ENCODE measurements around the gene FBXO10.
"Not testable (repeated sequence)": the region's sequence is repeated elsewhere in the genome, so short reads cannot be mapped to it uniquely, and the experiment has no call there.

The FBXO10 gene

DNA sequence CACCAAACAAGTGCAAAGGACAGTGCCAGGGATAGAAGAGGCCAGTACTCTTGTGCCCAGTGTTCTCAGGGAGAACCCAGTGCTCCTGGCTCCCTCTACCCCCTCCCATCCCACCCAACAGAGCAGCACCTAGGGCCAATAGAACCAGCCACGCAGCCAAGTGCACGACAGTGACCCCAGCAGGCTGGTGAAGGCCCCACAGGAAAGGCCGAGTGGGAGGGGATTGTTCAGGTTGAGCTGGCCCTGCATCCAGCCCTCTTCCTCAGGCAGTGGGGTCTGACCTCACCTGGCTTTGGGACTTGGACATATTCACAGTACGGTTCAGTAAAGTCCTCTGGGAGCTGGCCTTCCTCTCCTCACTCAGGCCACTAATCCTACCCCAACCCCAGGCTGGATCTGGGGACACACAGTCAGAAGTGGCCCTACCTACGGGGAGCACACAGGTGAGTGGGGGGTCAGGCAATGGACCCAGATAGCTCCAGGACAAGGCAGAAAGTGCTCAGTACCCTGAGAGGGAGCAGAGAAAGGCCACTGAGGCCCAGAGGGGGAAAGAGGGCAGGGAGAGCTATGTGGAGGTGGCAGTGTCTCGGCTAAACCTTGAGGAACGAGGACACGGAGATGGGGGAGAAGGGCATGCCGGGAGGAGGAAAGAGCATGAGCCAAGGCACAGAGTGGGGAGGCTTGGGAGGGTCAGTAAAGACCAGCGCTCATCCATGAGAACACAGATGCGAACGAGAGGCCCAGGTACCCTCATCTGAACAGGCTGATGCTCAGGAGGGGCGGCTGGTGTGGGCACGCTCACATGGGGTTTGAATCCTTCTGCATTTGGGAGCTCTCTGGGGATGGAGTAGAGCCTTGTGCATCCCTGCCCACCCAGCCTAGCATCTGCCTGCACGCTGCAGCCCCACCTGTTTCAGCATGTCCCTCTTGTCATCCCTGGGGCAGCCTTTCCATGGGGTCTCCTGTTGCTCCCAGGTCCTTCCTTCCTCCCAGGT is 64.9 kb downstream of the FBXO10 start:
- peak; percentile 50 for DNase-seq (ENCODE audit: extremely low spot score)
- POLR2A ChIA-PET: interaction anchor here (1.0 kb wide), 1 partner anchor 26 kb away, joined by 3 read pairs; no protein-coding TSS in a partner anchor

DNA sequence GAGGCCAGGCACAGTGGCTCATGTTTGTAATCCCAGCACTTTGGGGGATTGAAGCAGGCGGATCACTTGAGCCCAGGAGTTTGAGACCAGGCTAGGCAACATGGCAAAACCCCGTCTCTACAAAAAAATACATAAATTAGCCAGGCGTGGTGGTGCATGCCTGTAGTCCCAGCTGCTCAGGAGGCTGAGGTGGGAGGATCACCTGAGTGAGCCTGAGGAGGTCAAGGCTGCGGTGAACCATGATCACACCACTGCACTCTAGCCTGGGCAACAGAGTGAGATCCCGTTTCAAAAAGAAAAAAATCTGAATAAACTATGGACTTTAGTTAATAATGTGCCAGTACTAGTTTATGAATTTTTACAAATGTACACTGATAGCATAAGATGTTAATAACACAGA is 66.1 kb downstream of the FBXO10 start:
- CTCF ChIA-PET: interaction anchor here (0.6 to 3.1 kb wide), 2 partner anchors 10 to 15 kb away, joined by 3 to 12 read pairs; no protein-coding TSS in a partner anchor
- DNase-seq (ENCODE audit: extremely low spot score); POLR2A ChIA-PET: not testable (repeated sequence)

More for the DNA sequence above, 64.9 kb downstream of the FBXO10 start:
- CTCF ChIA-PET: interaction anchor here (0.6 to 1.5 kb wide), 4 partner anchors 10 to 92 kb away, joined by 3 to 4 read pairs (median 4); no protein-coding TSS in a partner anchor
- TF ChIP-seq, protein P1, sequence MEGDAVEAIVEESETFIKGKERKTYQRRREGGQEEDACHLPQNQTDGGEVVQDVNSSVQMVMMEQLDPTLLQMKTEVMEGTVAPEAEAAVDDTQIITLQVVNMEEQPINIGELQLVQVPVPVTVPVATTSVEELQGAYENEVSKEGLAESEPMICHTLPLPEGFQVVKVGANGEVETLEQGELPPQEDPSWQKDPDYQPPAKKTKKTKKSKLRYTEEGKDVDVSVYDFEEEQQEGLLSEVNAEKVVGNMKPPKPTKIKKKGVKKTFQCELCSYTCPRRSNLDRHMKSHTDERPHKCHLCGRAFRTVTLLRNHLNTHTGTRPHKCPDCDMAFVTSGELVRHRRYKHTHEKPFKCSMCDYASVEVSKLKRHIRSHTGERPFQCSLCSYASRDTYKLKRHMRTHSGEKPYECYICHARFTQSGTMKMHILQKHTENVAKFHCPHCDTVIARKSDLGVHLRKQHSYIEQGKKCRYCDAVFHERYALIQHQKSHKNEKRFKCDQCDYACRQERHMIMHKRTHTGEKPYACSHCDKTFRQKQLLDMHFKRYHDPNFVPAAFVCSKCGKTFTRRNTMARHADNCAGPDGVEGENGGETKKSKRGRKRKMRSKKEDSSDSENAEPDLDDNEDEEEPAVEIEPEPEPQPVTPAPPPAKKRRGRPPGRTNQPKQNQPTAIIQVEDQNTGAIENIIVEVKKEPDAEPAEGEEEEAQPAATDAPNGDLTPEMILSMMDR (IDR thresholded peaks at IDR 0.05; ENCODE audit: control extremely low read depth, extremely low read depth, low read depth, missing control alignments): peak; percentile 22

DNA sequence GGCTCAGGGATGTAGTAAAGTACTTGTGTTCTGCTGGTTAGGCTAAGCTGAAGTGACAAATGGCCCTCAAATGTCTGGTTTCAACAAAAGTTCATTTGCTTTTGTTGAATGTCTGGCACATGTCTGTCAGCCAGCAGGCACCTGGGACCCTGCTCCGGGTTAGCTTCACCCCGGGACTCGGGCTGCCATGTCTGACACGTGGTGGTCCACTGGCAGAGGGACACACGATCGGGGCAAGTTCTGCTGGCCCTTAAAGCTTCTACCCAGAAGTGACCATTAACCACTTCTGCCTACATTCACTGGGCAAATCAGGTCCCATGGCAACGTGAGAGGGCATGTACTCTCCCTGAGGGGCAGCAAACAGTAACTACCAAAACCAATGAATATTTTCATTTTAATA is 66.6 kb downstream of the FBXO10 start:
- DNase-seq (ENCODE audit: extremely low spot score): no peak
- ChIA-PET CTCF (interaction anchor here (0.6 to 3.1 kb wide), 5 partner anchors 8 to 87 kb away, joined by 3 to 12 read pairs (median 3); no protein-coding TSS in a partner anchor), POLR2A (interaction anchor here (0.6 kb wide), 1 partner anchor 9 kb away, joined by 3 read pairs; no protein-coding TSS in a partner anchor)
- TF ChIP-seq, protein P1 (IDR thresholded peaks at IDR 0.05; ENCODE audit: control extremely low read depth, extremely low read depth, low read depth, missing control alignments): no peak

DNA sequence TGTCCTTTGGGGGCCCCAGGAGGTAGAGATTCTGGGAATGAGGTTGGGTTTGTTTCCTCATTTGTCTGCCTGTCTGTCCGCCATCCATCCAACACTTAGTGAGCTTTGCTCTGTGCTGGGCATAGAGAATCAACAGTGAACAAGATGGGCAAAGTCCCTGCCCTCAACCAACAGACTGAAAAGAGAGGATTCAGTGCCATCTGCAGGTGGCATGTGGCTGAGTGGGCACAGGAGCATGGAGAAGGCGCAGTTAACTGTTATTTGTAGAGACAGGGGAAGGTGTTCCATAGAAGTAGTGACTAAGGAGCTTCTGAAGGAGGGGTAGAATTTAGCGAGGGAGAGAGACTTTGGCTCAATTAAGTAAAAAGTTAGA is 67.4 kb downstream of the FBXO10 start:
- CTCF ChIA-PET: interaction anchor here (1.0 to 3.1 kb wide), 6 partner anchors 9 to 512 kb away, joined by 3 to 12 read pairs (median 3); no protein-coding TSS in a partner anchor
- DNase-seq (ENCODE audit: extremely low spot score): no peak
- POLR2A ChIA-PET: no interaction called here
- TF ChIP-seq, protein P1 (IDR thresholded peaks at IDR 0.05; ENCODE audit: control extremely low read depth, extremely low read depth, low read depth, missing control alignments): no peak

DNA sequence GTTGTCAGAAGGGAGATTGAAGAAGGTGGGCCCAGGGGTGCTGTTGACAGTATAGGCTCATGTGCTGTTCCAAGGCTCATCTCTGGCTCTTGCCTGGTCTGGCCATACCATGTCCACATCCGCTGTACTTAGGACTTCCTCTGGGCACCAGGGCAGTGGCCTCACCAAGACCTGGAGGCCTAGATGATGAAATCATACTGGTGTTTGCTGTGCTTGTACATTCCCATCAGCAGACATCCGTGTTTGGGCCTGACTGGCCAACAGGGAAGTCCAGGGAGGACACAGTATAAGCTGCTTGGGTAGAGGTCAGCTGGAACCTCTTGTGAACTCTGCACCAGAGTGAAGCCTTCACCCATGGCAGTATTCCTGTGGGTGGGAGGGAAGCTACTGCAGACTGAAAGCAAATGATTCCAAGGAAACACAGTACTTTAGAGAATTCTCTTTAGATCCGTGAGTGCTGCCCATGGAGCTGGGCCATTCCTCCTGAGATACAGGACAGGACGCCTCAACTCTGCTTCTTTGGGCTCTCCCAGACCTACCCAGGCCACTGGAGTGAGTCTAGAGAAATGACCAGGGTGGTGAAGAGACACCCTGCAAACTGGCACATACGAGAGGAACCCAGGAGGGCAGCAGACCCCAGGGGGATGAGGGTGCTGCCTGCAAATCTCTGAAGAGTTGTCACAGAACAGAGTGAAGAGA is 67.9 kb downstream of the FBXO10 start:
- TF ChIP-seq, protein P1 (IDR thresholded peaks at IDR 0.05; ENCODE audit: control extremely low read depth, extremely low read depth, low read depth, missing control alignments): no peak
- ChIA-PET POLR2A (no interaction called here), CTCF (interaction anchor here (0.9 to 3.1 kb wide), 8 partner anchors 9 to 512 kb away, joined by 3 to 12 read pairs (median 3); no protein-coding TSS in a partner anchor)
- no peak for DNase-seq (ENCODE audit: extremely low spot score)

DNA sequence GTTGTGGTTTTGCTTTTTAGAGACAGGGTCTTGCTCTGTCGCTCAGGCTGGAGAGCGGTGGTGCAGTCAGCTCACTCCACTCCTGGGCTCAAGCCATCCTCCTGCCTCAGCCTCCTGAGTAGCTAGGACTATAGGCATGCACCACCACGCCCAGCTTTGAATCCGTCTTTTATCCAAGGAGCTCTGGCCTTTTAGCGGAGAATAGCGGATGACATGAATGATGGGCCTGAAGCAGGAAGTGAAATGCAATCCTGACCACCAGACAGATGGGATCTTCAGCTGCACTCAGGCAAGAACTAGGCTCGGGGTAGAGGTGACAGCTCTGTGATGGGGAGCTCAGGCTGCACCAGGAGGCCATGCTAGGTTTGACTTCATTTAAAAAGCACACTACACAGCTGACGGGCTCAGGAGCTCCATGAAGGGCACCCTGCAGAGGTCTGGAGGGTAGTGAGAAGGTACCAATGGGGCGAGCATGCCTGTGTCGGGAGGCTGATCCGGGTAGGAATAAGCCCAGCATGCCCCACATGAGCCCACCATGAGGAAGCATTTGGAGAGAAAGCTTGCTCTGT is 68.5 kb downstream of the FBXO10 start:
- no peak for DNase-seq (ENCODE audit: extremely low spot score)
- TF ChIP-seq, protein P1 (IDR thresholded peaks at IDR 0.05; ENCODE audit: control extremely low read depth, extremely low read depth, low read depth, missing control alignments): no peak
- POLR2A ChIA-PET: no interaction called here
- CTCF ChIA-PET: interaction anchor here (0.9 to 3.1 kb wide), 5 partner anchors 13 to 511 kb away, joined by 3 to 12 read pairs (median 3); no protein-coding TSS in a partner anchor

Measured in GM10248 (cell line).